CD4-positive, alpha-beta T cell (primary cell): ENCODE data around the gene SCG5. TPM values are rescaled to one million over a fixed set of nuclear protein-coding genes. Genes with fewer than 3 reads are reported as not detected.

Experiments
- ATAC-seq: fragments of 200-7000 bp; cut with Tn5 transposase; one replicate; pipeline ENCODE4 v1.10.0; 2022; ENCODE audit warnings: mild to moderate bottlenecking; ENCODE audit not compliant: poor library complexity
- CTCF ChIA-PET: fragments of 350-600 bp; sonication (Branson Sonifier 250); formaldehyde crosslinking; loops from one replicate; lab custom pipeline; 2021; ENCODE audit warnings: antibody characterized with exemption, inconsistent platforms; lab: Charles Lee
- POLR2A ChIA-PET: fragments of 350-600 bp; sonication (Branson Sonifier 250); formaldehyde crosslinking; loops from one replicate; lab custom pipeline; 2021; ENCODE audit warnings: antibody characterized with exemption, inconsistent platforms; lab: Charles Lee
- DNase-seq, 14 experiments: peaks; one replicate each; pipeline ENCODE4 v3.0.0-alpha.2; 2013 to 2020; ENCODE audit warnings: mixed read lengths in 2 of 14
- H3K27ac ChIP-seq, 2 donors: one replicate each; pipeline versions ENCODE4 v1.5.1 to v1.7.0; 2013; ENCODE audit warnings: low read length in 2 of 2, low read depth in 1 of 2, mild to moderate bottlenecking in 1 of 2
- H3K27me3 ChIP-seq, 2 experiments: 1 replicate in 1 of 2; 2 replicates in 1 of 2; pipeline versions ENCODE4 v1.6.1 to v1.7.0; 2013; ENCODE audit warnings: low read length in 2 of 2, control low read depth in 1 of 2, mild to moderate bottlenecking in 1 of 2, moderate library complexity in 1 of 2; ENCODE audit not compliant: insufficient read depth in 2 of 2, control insufficient read depth in 1 of 2
- H3K36me3 ChIP-seq: one replicate; pipeline ENCODE4 v1.6.1; 2013; ENCODE audit warnings: low read length, control low read depth; ENCODE audit not compliant: insufficient read depth
- H3K4me1 ChIP-seq: one replicate; pipeline ENCODE4 v1.6.1; 2013; ENCODE audit warnings: low read length, control low read depth; ENCODE audit not compliant: insufficient read depth
- H3K4me3 ChIP-seq: one replicate; pipeline ENCODE4 v1.5.1; 2013; ENCODE audit warnings: mild to moderate bottlenecking, low read length, moderate library complexity
- H3K9me3 ChIP-seq, 2 experiments: 1 replicate in 1 of 2; 2 replicates in 1 of 2; pipeline versions ENCODE4 v1.6.1 to v1.7.0; 2013; ENCODE audit warnings: low read length in 2 of 2, mild to moderate bottlenecking in 2 of 2, control low read depth in 1 of 2, moderate library complexity in 1 of 2; ENCODE audit not compliant: control insufficient read depth in 1 of 2, insufficient read depth in 1 of 2
- H3K27ac Mint-ChIP-seq: one replicate; pipeline ENCODE4 v1.8.0; 2020; ENCODE audit warnings: mixed read lengths
- H3K27me3 Mint-ChIP-seq: one replicate; pipeline ENCODE4 v1.8.0; 2021; ENCODE audit warnings: mixed read lengths
- H3K36me3 Mint-ChIP-seq: one replicate; pipeline ENCODE4 v1.8.0; 2021; ENCODE audit warnings: low read depth, mixed read lengths
- H3K4me1 Mint-ChIP-seq: one replicate; pipeline ENCODE4 v1.8.0; 2021; ENCODE audit warnings: low read depth, mixed read lengths
- H3K4me3 Mint-ChIP-seq: one replicate; pipeline ENCODE4 v1.8.0; 2020; ENCODE audit warnings: mild to moderate bottlenecking, mixed read lengths
- H3K9me3 Mint-ChIP-seq: one replicate; pipeline ENCODE4 v1.8.0; 2020; ENCODE audit warnings: mixed read lengths
- CTCF ChIP-seq: fragments of 200-600 bp; IDR thresholded peaks from one replicate; pipeline ENCODE4 v1.8.0; 2022; ENCODE audit warnings: antibody characterized with exemption, mild to moderate bottlenecking
- intact Hi-C, 2 experiments: fragments of 100-400 bp; cut with DNase I in 1 of 2; cut with micrococcal nuclease in 1 of 2; formaldehyde crosslinking; loops; one replicate each; pipeline versions ENCODE4 v1.15.1 to v1.9.0; 2023 to 2025; cut with DNase I, micrococcal nuclease
- total RNA-seq, 174 experiments: library from RNA in 2 of 174; stranded (reverse) in 2 of 174; gene quantifications; one replicate each; pipeline ENCODE4 v1.2.3 and lab custom pipeline; 2021 to 2026

Gene SCG5
- total RNA-seq, 2 experiments from 2014 or later, result not detected

GRCh38 chr15:32721596-32721995, 80.1 kb downstream of the SCG5 start:
- POLR2A ChIA-PET, result no interaction called here
- Mint-ChIP-seq H3K9me3 (no peaks in the 10 kb centered on the region), H3K27ac (no peak overlapping the region), H3K4me1 (peaks cover 14% of the 10 kb centered on the region), H3K27me3 (peaks cover 72% of the 10 kb centered on the region), H3K36me3 (no peaks in the 10 kb centered on the region), H3K4me3 (no peak overlapping the region)
- Histone ChIP-seq H3K27ac (no peak overlapping the region), H3K36me3 (no peaks in the 10 kb centered on the region), H3K4me1 (peaks cover 15% of the 10 kb centered on the region), H3K27me3 (peaks cover 27 to 41% of the 10 kb centered on the region in 2 experiments), H3K4me3 (no peak overlapping the region), H3K9me3 (peaks cover 0 to 12% of the 10 kb centered on the region in 2 experiments)
- intact Hi-C loops, result no loop called here
- no peak for TF ChIP-seq CTCF
- no peak for ATAC-seq
- no peak for DNase-seq
- CTCF ChIA-PET, result no interaction called here

DNA sequence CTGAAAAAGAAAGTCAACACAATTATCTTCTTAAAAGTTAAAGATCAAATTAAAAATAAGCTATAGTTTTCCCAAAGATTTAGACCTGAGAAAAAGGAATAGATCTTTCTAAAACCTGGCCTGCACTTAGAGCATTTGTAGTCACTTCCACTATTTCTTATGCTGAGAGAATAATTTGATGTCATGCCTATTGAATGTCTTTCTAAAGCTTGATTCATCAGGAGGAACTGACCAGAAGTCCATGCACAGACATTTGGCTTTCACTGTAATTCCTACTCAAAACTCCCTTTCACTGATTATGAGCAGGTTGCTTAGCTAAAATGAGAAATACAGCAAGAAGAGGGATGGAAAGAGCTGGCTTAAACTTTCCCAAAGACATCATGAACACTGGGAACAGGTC, 80.6 kb downstream of the SCG5 start:
- Histone ChIP-seq H3K4me3 (no peak overlapping the region), H3K9me3 (peaks cover 0 to 12% of the 10 kb centered on the region in 2 experiments), H3K36me3 (no peaks in the 10 kb centered on the region), H3K4me1 (peaks cover 15% of the 10 kb centered on the region), H3K27ac (no peak overlapping the region), H3K27me3 (peaks cover 27 to 36% of the 10 kb centered on the region in 2 experiments)
- no peak overlapping the region for H3K4me3 Mint-ChIP-seq
- ChIA-PET CTCF (no interaction called here), POLR2A (no interaction called here)
- peaks cover 9% of the 10 kb centered on the region for H3K4me1 Mint-ChIP-seq
- no peak overlapping the region for H3K27ac Mint-ChIP-seq
- no peak for TF ChIP-seq CTCF
- no peak for ATAC-seq
- H3K36me3 Mint-ChIP-seq, result no peaks in the 10 kb centered on the region
- no peak for DNase-seq
- no peaks in the 10 kb centered on the region for H3K9me3 Mint-ChIP-seq
- H3K27me3 Mint-ChIP-seq, result peaks cover 72% of the 10 kb centered on the region
- intact Hi-C loops, result no loop called here

DNA sequence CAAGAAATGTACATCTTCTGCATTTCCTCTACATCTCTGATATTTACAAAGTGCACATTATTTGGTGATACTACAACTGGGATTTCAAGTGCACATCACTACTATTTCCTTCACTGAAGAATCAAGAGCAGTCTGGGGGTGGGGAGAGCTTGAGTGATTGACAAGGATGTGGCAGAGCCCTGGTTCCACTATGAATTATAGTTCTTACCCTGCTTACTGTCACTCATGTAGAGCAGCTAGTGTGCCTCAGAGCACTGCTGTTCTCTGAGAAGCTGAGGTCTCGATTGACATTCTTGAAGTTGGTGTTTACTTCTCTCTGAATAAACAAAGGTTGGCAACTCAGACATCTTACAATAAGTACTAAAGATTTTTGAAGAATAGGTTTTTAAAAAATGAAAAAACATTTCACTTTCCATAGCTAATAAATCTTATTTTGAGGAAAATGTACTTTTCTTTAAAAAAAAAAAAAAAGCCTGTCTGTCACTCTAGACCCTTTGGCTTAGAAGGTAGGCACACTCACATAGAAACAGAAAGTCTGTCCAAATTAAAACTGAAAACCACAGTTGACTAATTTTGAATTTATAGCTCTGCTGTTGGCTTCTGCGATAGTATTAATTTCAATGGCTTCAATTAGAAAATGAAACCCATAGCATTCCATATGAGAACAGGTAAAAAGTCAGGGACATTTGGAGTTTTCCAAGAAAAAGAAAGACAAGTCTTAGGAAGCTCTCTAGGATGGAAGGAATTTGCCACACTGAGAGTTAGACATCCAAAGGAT, 81.8 kb downstream of the SCG5 start:
- Mint-ChIP-seq H3K36me3 (no peaks in the 10 kb centered on the region), H3K9me3 (peaks cover 2% of the 10 kb centered on the region), H3K27ac (no peak overlapping the region), H3K4me1 (peaks cover 9% of the 10 kb centered on the region), H3K4me3 (no peak overlapping the region), H3K27me3 (peaks cover 79% of the 10 kb centered on the region)
- intact Hi-C loops, result no loop called here
- POLR2A ChIA-PET, result interaction anchor here (1.0 kb wide), 1 partner anchor 19 kb away, joined by 3 read pairs; no protein-coding TSS in a partner anchor
- Histone ChIP-seq H3K4me3 (no peak overlapping the region), H3K36me3 (no peaks in the 10 kb centered on the region), H3K4me1 (peaks cover 6% of the 10 kb centered on the region), H3K27ac (no peak overlapping the region), H3K27me3 (peaks cover 20 to 25% of the 10 kb centered on the region in 2 experiments), H3K9me3 (peaks cover 0 to 8% of the 10 kb centered on the region in 2 experiments)
- CTCF ChIA-PET, result no interaction called here
- no peak for TF ChIP-seq CTCF
- no peak for ATAC-seq
- no peak for DNase-seq
